ENCODE measurements around the gene SBF2. TPM values are rescaled to one million over a fixed set of nuclear protein-coding genes. Genes with fewer than 3 reads are reported as not detected.
A peak's percentile ranks its signal among the peaks of the same experiment; 100 is the strongest.

SBF2 gene
- total RNA-seq, 2 experiments from 2014 or later = 6.0 to 6.1 TPM

GRCh38 chr11:9802291-9802861 is 491.6 kb downstream of the SBF2 start:
- Mint-ChIP-seq H3K4me3 (no peak overlapping the region), H3K27ac (peak overlapping the region; percentile 61)

GRCh38 chr11:9799886-9800285 is 494.1 kb downstream of the SBF2 start:
- no peaks in the 10 kb centered on the region for H3K9me3 Mint-ChIP-seq
- DNase-seq = no peak
- H3K27ac Mint-ChIP-seq = no peak overlapping the region
- no peak overlapping the region for H3K4me3 Mint-ChIP-seq
- no peaks in the 10 kb centered on the region for H3K27me3 Mint-ChIP-seq
- H3K4me1 Mint-ChIP-seq = peaks cover 18% of the 10 kb centered on the region
- peaks cover 24% of the 10 kb centered on the region for H3K36me3 Mint-ChIP-seq

More at GRCh38 chr11:9802291-9802861, 491.6 kb downstream of the SBF2 start:
- no peak for DNase-seq
- Mint-ChIP-seq H3K27me3 (no peaks in the 10 kb centered on the region), H3K36me3 (peaks cover 32% of the 10 kb centered on the region), H3K9me3 (no peaks in the 10 kb centered on the region), H3K4me1 (peaks cover 18% of the 10 kb centered on the region)

DNA sequence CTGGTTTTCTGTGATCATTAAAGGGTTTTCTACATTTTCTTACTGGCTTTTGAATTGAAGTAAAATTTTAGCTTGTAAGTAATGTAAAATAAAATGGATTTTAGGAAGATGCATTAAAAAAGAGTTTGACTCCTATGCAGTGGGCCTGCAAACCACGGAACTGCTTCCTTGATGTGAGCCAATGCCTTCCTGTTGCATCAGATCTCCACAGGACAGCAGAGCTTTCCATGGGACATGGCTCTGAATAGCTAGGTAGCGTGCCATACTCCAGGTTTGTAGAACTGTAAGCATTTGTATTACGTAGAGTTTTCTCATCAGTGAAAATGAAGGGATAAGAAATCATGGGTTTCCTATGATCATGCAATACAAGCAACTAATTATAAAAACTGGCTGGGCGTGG is 496.7 kb downstream of the SBF2 start:
- Mint-ChIP-seq H3K27ac (no peak overlapping the region), H3K9me3 (no peaks in the 10 kb centered on the region), H3K36me3 (peaks cover 18% of the 10 kb centered on the region), H3K27me3 (no peaks in the 10 kb centered on the region), H3K4me1 (peaks cover 11% of the 10 kb centered on the region), H3K4me3 (no peak overlapping the region)
- no peak for DNase-seq

DNA sequence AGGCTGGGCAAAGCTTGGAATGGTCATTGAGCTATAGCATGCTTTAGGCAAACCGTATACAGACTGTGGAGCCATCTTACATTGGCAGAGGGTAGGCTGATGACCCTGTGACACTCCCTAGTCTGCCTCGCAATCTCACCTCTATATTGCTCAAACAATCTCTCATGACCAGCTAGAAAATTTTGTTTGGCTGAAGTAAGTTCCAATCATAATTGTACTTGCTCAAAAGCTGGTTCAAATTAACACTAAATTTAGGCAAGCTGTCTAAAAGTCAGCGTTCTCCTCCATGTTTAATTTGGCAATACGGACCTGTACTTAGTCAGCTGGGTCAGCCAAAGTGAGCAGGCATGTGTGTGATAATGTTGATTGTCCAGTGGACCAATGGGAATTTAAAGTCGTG is 497.2 kb downstream of the SBF2 start:
- H3K9me3 Mint-ChIP-seq = no peaks in the 10 kb centered on the region
- H3K27me3 Mint-ChIP-seq = no peaks in the 10 kb centered on the region

GRCh38 chr11:9796266-9796665 is 497.8 kb downstream of the SBF2 start:
- H3K4me3 Mint-ChIP-seq = no peak overlapping the region
- peaks cover 22% of the 10 kb centered on the region for H3K36me3 Mint-ChIP-seq

More for the DNA sequence above, 497.2 kb downstream of the SBF2 start:
- peaks cover 18% of the 10 kb centered on the region for H3K36me3 Mint-ChIP-seq
- no peak overlapping the region for H3K27ac Mint-ChIP-seq
- no peak for DNase-seq
- peaks cover 11% of the 10 kb centered on the region for H3K4me1 Mint-ChIP-seq
- H3K4me3 Mint-ChIP-seq = no peak overlapping the region

DNA sequence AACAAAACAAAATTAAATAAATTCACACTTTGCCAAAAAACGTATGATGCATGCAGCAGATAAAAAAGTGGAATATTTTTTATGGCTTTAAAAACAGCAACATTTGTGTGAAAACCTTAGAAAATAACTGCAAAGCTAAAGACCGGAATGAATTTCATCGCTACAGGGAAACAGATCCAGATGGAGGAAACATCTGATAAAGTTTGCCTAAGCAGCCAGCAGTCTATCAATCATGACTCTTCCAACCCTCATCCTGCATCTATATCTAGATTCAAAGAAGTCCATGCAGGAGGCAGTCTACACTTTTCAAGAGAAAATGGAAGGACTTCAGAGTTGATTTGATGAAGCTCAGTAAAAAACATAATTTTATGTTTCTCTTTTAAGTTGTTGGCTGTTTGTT is 503.3 kb downstream of the SBF2 start:
- H3K36me3 Mint-ChIP-seq = peaks cover 17% of the 10 kb centered on the region
- H3K27me3 Mint-ChIP-seq = no peaks in the 10 kb centered on the region
- DNase-seq = no peak
- no peaks in the 10 kb centered on the region for H3K9me3 Mint-ChIP-seq
- H3K4me3 Mint-ChIP-seq = no peak overlapping the region
- peaks cover 4% of the 10 kb centered on the region for H3K4me1 Mint-ChIP-seq
- H3K27ac Mint-ChIP-seq = no peak overlapping the region

More at GRCh38 chr11:9796266-9796665, 497.8 kb downstream of the SBF2 start:
- Mint-ChIP-seq H3K9me3 (no peaks in the 10 kb centered on the region), H3K27me3 (no peaks in the 10 kb centered on the region), H3K4me1 (peaks cover 11% of the 10 kb centered on the region), H3K27ac (no peak overlapping the region)
- no peak for DNase-seq

DNA sequence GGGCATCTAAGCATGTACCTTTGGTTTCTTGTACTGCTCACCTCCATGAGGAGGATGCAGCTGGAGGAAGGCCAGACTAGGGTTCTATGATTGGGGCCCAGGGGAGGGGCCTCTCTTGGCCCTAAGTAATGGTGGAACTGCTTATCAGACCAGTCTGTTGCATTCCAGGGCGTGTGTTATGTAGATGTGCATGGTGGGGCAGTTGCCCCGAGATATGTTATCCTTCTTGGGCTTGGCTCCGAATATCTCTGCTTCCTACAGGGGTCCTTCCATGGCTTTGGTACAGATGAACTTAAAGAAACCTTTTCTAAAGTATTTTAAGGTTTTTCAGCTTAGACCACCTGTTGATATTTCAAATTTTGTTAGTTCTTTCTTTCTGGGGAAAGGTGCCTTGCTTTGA is 504.1 kb downstream of the SBF2 start:
- no peak overlapping the region for H3K4me3 Mint-ChIP-seq
- H3K9me3 Mint-ChIP-seq = no peaks in the 10 kb centered on the region
- H3K4me1 Mint-ChIP-seq = peaks cover 4% of the 10 kb centered on the region
- no peaks in the 10 kb centered on the region for H3K27me3 Mint-ChIP-seq
- no peak for DNase-seq
- no peak overlapping the region for H3K27ac Mint-ChIP-seq
- H3K36me3 Mint-ChIP-seq = peaks cover 11% of the 10 kb centered on the region

- peaks cover 10% of the 10 kb centered on the region for H3K36me3 Mint-ChIP-seq
- H3K4me3 Mint-ChIP-seq = no peak overlapping the region
- H3K4me1 Mint-ChIP-seq = peaks cover 4% of the 10 kb centered on the region
- DNase-seq = no peak
- H3K27ac Mint-ChIP-seq = no peak overlapping the region
- H3K27me3 Mint-ChIP-seq = no peaks in the 10 kb centered on the region
- H3K9me3 Mint-ChIP-seq = no peaks in the 10 kb centered on the region
Measured at GRCh38 chr11:9787981-9788521, 506.0 kb downstream of the SBF2 start.

DNA sequence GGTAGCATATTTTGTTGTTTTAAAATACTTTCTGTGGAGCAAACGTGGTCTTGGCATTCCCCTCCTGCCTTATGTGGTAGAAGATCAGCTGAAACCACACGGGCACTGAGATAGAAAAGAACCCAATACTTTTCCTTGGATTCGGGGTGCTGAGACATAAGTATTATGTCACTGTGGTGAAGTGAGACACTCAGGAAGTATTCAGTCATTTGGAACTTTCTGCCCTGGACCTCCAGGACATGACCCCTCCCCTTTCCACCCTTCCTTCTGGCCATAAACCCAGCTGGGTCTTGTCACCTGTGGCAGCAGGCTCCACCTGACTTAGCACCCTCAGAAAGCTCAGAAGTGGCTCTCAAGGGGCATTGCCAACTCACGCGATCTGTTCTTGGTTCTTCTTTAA is 506.8 kb downstream of the SBF2 start:
- no peak overlapping the region for H3K4me3 Mint-ChIP-seq
- no peaks in the 10 kb centered on the region for H3K27me3 Mint-ChIP-seq
- DNase-seq = no peak
- H3K4me1 Mint-ChIP-seq = peaks cover 4% of the 10 kb centered on the region
- no peaks in the 10 kb centered on the region for H3K9me3 Mint-ChIP-seq
- H3K36me3 Mint-ChIP-seq = peaks cover 10% of the 10 kb centered on the region
- no peak overlapping the region for H3K27ac Mint-ChIP-seq

- no peaks in the 10 kb centered on the region for H3K9me3 Mint-ChIP-seq
- peaks cover 4% of the 10 kb centered on the region for H3K4me1 Mint-ChIP-seq
- no peaks in the 10 kb centered on the region for H3K27me3 Mint-ChIP-seq
- H3K27ac Mint-ChIP-seq = no peak overlapping the region
- peaks cover 11% of the 10 kb centered on the region for H3K36me3 Mint-ChIP-seq
- no peak overlapping the region for H3K4me3 Mint-ChIP-seq
- DNase-seq = no peak
Measured at GRCh38 chr11:9784602-9785315, 509.3 kb downstream of the SBF2 start.

GRCh38 chr11:9783986-9784385 is 510.0 kb downstream of the SBF2 start:
- no peak overlapping the region for H3K4me3 Mint-ChIP-seq
- H3K9me3 Mint-ChIP-seq = no peaks in the 10 kb centered on the region
- H3K36me3 Mint-ChIP-seq = peaks cover 9% of the 10 kb centered on the region
- no peak overlapping the region for H3K27ac Mint-ChIP-seq
- DNase-seq = no peak
- peaks cover 4% of the 10 kb centered on the region for H3K4me1 Mint-ChIP-seq
- no peaks in the 10 kb centered on the region for H3K27me3 Mint-ChIP-seq

- no peak for DNase-seq
- no peak overlapping the region for H3K4me3 Mint-ChIP-seq
- H3K9me3 Mint-ChIP-seq = no peaks in the 10 kb centered on the region
- H3K27ac Mint-ChIP-seq = no peak overlapping the region
- no peaks in the 10 kb centered on the region for H3K27me3 Mint-ChIP-seq
- H3K36me3 Mint-ChIP-seq = peaks cover 10% of the 10 kb centered on the region
- no peaks in the 10 kb centered on the region for H3K4me1 Mint-ChIP-seq
Measured at GRCh38 chr11:9780929-9781328, 513.1 kb downstream of the SBF2 start.

DNA sequence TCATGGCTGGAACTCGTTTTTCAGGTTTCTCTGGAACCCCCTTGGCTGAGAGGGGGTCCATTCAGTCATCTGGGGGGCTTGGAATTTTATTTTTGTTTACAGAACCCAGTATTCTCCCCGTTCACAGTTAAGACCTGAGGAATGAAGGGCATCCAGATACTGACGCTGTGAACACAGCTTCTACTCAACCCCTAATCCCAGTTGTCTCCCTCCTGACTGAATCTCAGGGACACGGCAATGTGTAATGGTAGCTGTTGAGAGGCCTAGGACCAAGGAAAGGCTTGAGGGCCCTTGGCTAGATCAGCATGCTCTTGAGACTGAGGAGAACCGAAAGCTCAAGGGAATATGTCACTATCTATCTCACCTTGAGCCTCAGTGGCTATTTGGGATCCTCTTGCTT is 516.5 kb downstream of the SBF2 start:
- no peaks in the 10 kb centered on the region for H3K9me3 Mint-ChIP-seq
- no peak overlapping the region for H3K27ac Mint-ChIP-seq
- H3K27me3 Mint-ChIP-seq = no peaks in the 10 kb centered on the region
- H3K36me3 Mint-ChIP-seq = peaks cover 16% of the 10 kb centered on the region
- no peak for DNase-seq
- no peak overlapping the region for H3K4me3 Mint-ChIP-seq
- H3K4me1 Mint-ChIP-seq = no peaks in the 10 kb centered on the region

- H3K36me3 Mint-ChIP-seq = peaks cover 16% of the 10 kb centered on the region
- H3K4me3 Mint-ChIP-seq = no peak overlapping the region
- no peaks in the 10 kb centered on the region for H3K4me1 Mint-ChIP-seq
- H3K27me3 Mint-ChIP-seq = no peaks in the 10 kb centered on the region
- no peak overlapping the region for H3K27ac Mint-ChIP-seq
- no peaks in the 10 kb centered on the region for H3K9me3 Mint-ChIP-seq
- no peak for DNase-seq
Measured at GRCh38 chr11:9777066-9777465, 517.0 kb downstream of the SBF2 start.

GRCh38 chr11:9776203-9776602 is 517.8 kb downstream of the SBF2 start:
- Mint-ChIP-seq H3K27me3 (no peaks in the 10 kb centered on the region), H3K9me3 (no peaks in the 10 kb centered on the region), H3K4me1 (no peaks in the 10 kb centered on the region), H3K36me3 (peaks cover 17% of the 10 kb centered on the region), H3K27ac (no peak overlapping the region), H3K4me3 (no peak overlapping the region)
- DNase-seq = no peak

DNA sequence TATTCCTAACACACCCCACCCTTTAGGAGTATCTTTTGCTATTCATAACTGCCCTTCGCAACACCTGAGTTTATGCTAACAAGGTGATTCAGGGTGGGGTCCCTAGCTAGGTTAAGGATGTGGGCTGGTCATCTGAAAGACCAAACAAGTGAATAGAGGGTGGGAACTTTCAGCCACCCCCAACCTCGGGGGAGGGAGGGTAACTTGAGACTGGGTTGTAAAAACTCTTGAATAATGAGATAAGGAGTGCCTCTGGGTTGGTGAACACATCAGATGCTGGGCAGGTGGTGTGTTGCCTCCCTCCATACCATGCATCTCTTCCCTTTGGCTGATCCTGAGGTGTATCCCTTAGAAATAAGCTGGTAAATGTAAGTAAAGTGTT is 518.6 kb downstream of the SBF2 start:
- Mint-ChIP-seq H3K27ac (no peak overlapping the region), H3K27me3 (no peaks in the 10 kb centered on the region), H3K9me3 (no peaks in the 10 kb centered on the region), H3K4me1 (no peaks in the 10 kb centered on the region), H3K4me3 (no peak overlapping the region), H3K36me3 (peaks cover 21% of the 10 kb centered on the region)
- no peak for DNase-seq

All from activated naive CD8-positive, alpha-beta T cell treated with anti-CD3 and anti-CD28 coated beads for 36 hours (primary cell).